Smooth muscle cell (in vitro differentiated cells): Measurements from ENCODE around the gene ASTN1. TPM values are rescaled to one million over a fixed set of nuclear protein-coding genes. Genes with fewer than 3 reads are reported as not detected.

Experiments
- DNase-seq: peaks from one replicate; lab custom pipeline; 2025; ENCODE audit not compliant: unreplicated experiment; lab: John Stamatoyannopoulos, UW
- H2AFZ ChIP-seq: fragments of 200-600 bp; sonication (generic); 2 replicates; pipeline ENCODE4 v1.6.0; 2016; ENCODE audit warnings: antibody characterized with exemption, low read depth, mild to moderate bottlenecking
- H3F3A ChIP-seq: fragments of 200-600 bp; sonication (generic); 2 replicates; pipeline ENCODE4 v1.6.0; 2017; ENCODE audit warnings: antibody characterized with exemption, low read depth
- H3K27ac ChIP-seq: fragments of 200-600 bp; sonication (generic); 2 replicates; pipeline ENCODE4 v1.5.1; 2016; ENCODE audit warnings: low read depth, mild to moderate bottlenecking
- H3K27me3 ChIP-seq: fragments of 200-600 bp; sonication (generic); 2 replicates; pipeline ENCODE4 v1.6.1; 2016; ENCODE audit warnings: low read depth, mild to moderate bottlenecking
- H3K36me3 ChIP-seq: fragments of 200-600 bp; sonication (generic); 2 replicates; pipeline ENCODE4 v1.5.1; 2016; ENCODE audit warnings: low read depth
- H3K4me1 ChIP-seq: fragments of 200-600 bp; sonication (generic); 2 replicates; pipeline ENCODE4 v1.5.1; 2016; ENCODE audit warnings: low read depth
- H3K4me2 ChIP-seq: fragments of 200-600 bp; sonication (generic); 2 replicates; pipeline ENCODE4 v1.6.0; 2016; ENCODE audit warnings: mild to moderate bottlenecking
- H3K4me3 ChIP-seq: fragments of 200-600 bp; sonication (generic); 2 replicates; pipeline ENCODE4 v1.5.1; 2016; ENCODE audit warnings: mild to moderate bottlenecking
- H3K79me2 ChIP-seq: fragments of 200-600 bp; sonication (generic); 2 replicates; pipeline ENCODE4 v1.6.0; 2016; ENCODE audit warnings: low read depth, mild to moderate bottlenecking
- H3K9ac ChIP-seq: fragments of 200-600 bp; sonication (generic); 2 replicates; pipeline ENCODE4 v1.6.0; 2016; ENCODE audit warnings: low read depth
- H3K9me3 ChIP-seq: fragments of 200-600 bp; sonication (generic); replicated peaks from 2 replicates; pipeline ENCODE4 v1.5.1; 2016; ENCODE audit warnings: low read depth
- H4K20me1 ChIP-seq: fragments of 200-600 bp; sonication (generic); 2 replicates; pipeline ENCODE4 v1.6.0; 2016; ENCODE audit warnings: low read depth
- CTCF ChIP-seq: fragments of 200-600 bp; sonication (generic); IDR thresholded peaks from 2 replicates; pipeline ENCODE4 v1.5.1; 2017; ENCODE audit warnings: borderline replicate concordance, mild to moderate bottlenecking, antibody characterized with exemption; ENCODE audit not compliant: insufficient read depth, poor library complexity, severe bottlenecking
- WGBS: methylation state at CpG from one replicate; pipeline ENCODE4 v1.1.7; 2016; ENCODE audit warnings: low lambda C conversion rate; 5-methylcytosine and 5-hydroxymethylcytosine counted together
- polyA plus RNA-seq: library from polyadenylated mRNA; unstranded; fragments of >200 nt; fragmentation: Nextera tagmentation; extraction: Ambion mirVana; gene quantifications from 2 replicates; pipeline ENCODE4 v1.2.1, GENCODE V29; 2016
- total RNA-seq: library from RNA; depleted of rRNA; stranded (reverse); fragments of >200 nt; gene quantifications from 2 replicates; pipeline ENCODE4 v1.2.3, GENCODE V29; 2014

ASTN1 gene
- total and polyA plus RNA-seq, 2 experiments from 2014 or later, result 0.04 TPM; not detected in 1

GRCh38 chr1:176926330-176927086 lies 238.0 kb downstream of the ASTN1 start:
- no peak overlapping the region for H3K9ac ChIP-seq
- H3K27ac ChIP-seq, result no peak overlapping the region
- H3K27me3 ChIP-seq, result peaks cover under 1% of the 10 kb centered on the region
- H2AFZ ChIP-seq, result no peak overlapping the region
- no peak overlapping the region for H3K4me3 ChIP-seq
- no peaks in the 10 kb centered on the region for H3F3A ChIP-seq
- H3K79me2 ChIP-seq, result no peaks in the 10 kb centered on the region
- no peaks in the 10 kb centered on the region for H3K9me3 ChIP-seq
- WGBS, result 73% methylated on average over 5 of the region's 5 CpGs
- H3K4me2 ChIP-seq, result no peak overlapping the region
- no peak for TF ChIP-seq CTCF
- no peak for DNase-seq
- H3K36me3 ChIP-seq, result no peaks in the 10 kb centered on the region
- H4K20me1 ChIP-seq, result no peaks in the 10 kb centered on the region
- H3K4me1 ChIP-seq, result no peaks in the 10 kb centered on the region

GRCh38 chr1:176925223-176925622 lies 239.3 kb downstream of the ASTN1 start:
- Histone ChIP-seq H2AFZ (no peak overlapping the region), H3K36me3 (no peaks in the 10 kb centered on the region), H3F3A (no peaks in the 10 kb centered on the region), H4K20me1 (no peaks in the 10 kb centered on the region), H3K79me2 (no peaks in the 10 kb centered on the region), H3K27ac (no peak overlapping the region), H3K4me3 (no peak overlapping the region), H3K9me3 (no peaks in the 10 kb centered on the region), H3K27me3 (no peaks in the 10 kb centered on the region), H3K4me1 (no peaks in the 10 kb centered on the region), H3K9ac (no peak overlapping the region), H3K4me2 (no peak overlapping the region)
- WGBS, result 95% methylated on average over 5 of the region's 5 CpGs
- TF ChIP-seq CTCF, result no peak
- no peak for DNase-seq

GRCh38 chr1:176923283-176923682 lies 241.2 kb downstream of the ASTN1 start:
- H3K36me3 ChIP-seq, result no peaks in the 10 kb centered on the region
- H3K9me3 ChIP-seq, result no peaks in the 10 kb centered on the region
- H3K4me2 ChIP-seq, result no peak overlapping the region
- no peaks in the 10 kb centered on the region for H4K20me1 ChIP-seq
- no peaks in the 10 kb centered on the region for H3F3A ChIP-seq
- H3K9ac ChIP-seq, result no peak overlapping the region
- TF ChIP-seq CTCF, result no peak
- no peaks in the 10 kb centered on the region for H3K4me1 ChIP-seq
- H2AFZ ChIP-seq, result no peak overlapping the region
- peaks cover 5% of the 10 kb centered on the region for H3K27me3 ChIP-seq
- H3K27ac ChIP-seq, result no peak overlapping the region
- WGBS, result 90% methylated on average over 1 of the region's 1 CpG
- H3K79me2 ChIP-seq, result no peaks in the 10 kb centered on the region
- DNase-seq, result no peak
- H3K4me3 ChIP-seq, result no peak overlapping the region
